Colonic mucosa (tissue), 4 donors: ENCODE results near the gene CLINT1. TPM values are rescaled to one million over a fixed set of nuclear protein-coding genes. Genes with fewer than 3 reads are reported as not detected.

Experiments used
- DNase-seq: peaks from one replicate; pipeline ENCODE4 v3.0.0-alpha.2; 2020
- H3K27ac ChIP-seq: fragments of 200-600 bp; one replicate; pipeline ENCODE4 v1.8.0; 2021
- H3K27me3 ChIP-seq: fragments of 200-600 bp; one replicate; pipeline ENCODE4 v1.8.0; 2021
- H3K36me3 ChIP-seq: fragments of 200-600 bp; one replicate; pipeline ENCODE4 v1.8.0; 2021
- H3K4me1 ChIP-seq: fragments of 200-600 bp; one replicate; pipeline ENCODE4 v1.8.0; 2021; ENCODE audit warnings: mild to moderate bottlenecking
- H3K4me3 ChIP-seq: fragments of 200-600 bp; one replicate; pipeline ENCODE4 v1.8.0; 2021
- H3K9ac ChIP-seq, 2 donors: one replicate each; pipeline ENCODE4 v1.7.0; 2013; ENCODE audit warnings: control low read depth in 2 of 2, low read depth in 2 of 2, low read length in 2 of 2
- H3K9me3 ChIP-seq: fragments of 200-600 bp; one replicate; pipeline ENCODE4 v1.8.0; 2021
- intact Hi-C: fragments of 100-400 bp; cut with DNase I; formaldehyde crosslinking; loops from one replicate; pipeline ENCODE4 v1.14.1; 2022
- total RNA-seq, 2 donors: library from RNA; stranded (reverse); fragmentation: NEBNext Ultra II Directional in 1 of 2; extraction: Animal tissue kit (Norgen Biotek cat#: 25700) in 1 of 2; gene quantifications; one replicate each; pipeline ENCODE4 v1.2.1, GENCODE V29; 2021
- TF ChIP-seq, protein P1 (sequence below): fragments of 200-600 bp; IDR thresholded peaks from one replicate; pipeline ENCODE4 v1.8.0; 2022; ENCODE audit warnings: antibody characterized with exemption, mild to moderate bottlenecking
- donor health status: healthy.
- donor health status: DM: no; HTN: no; CAD: no.
- donor health status: DM: no; HTN: no; CAD: no.

The CLINT1 gene
- total RNA-seq, 2 donors from 2014 or later, result 127 to 183 TPM

DNA sequence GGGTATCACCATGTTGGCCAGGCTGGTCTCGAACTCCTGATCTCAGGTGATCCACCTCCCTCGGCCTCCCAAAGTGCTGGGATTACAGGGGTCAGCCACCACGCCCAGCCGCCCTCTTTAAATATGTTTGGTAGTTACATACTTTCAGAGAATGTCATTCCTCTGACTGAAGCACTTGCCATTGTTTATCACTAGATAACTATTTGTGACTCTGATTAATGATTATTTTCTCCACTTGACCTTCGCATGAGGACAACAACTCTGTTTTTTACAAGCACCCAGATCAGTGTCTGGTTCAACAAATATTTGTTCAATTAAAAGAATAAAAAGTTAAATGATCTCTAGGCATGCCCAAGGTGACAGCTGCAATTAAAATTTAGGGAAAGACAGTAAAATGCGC, 56.2 kb downstream of the CLINT1 start:
- TF ChIP-seq, protein P1, sequence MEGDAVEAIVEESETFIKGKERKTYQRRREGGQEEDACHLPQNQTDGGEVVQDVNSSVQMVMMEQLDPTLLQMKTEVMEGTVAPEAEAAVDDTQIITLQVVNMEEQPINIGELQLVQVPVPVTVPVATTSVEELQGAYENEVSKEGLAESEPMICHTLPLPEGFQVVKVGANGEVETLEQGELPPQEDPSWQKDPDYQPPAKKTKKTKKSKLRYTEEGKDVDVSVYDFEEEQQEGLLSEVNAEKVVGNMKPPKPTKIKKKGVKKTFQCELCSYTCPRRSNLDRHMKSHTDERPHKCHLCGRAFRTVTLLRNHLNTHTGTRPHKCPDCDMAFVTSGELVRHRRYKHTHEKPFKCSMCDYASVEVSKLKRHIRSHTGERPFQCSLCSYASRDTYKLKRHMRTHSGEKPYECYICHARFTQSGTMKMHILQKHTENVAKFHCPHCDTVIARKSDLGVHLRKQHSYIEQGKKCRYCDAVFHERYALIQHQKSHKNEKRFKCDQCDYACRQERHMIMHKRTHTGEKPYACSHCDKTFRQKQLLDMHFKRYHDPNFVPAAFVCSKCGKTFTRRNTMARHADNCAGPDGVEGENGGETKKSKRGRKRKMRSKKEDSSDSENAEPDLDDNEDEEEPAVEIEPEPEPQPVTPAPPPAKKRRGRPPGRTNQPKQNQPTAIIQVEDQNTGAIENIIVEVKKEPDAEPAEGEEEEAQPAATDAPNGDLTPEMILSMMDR, result no peak
- no peak overlapping the region for H3K4me3 ChIP-seq
- peaks cover 14% of the 10 kb centered on the region for H3K36me3 ChIP-seq
- H3K9ac ChIP-seq, result no peak overlapping the region
- no peak for DNase-seq
- no peak overlapping the region for H3K27ac ChIP-seq
- intact Hi-C loops, result no loop called here
- H3K4me1 ChIP-seq, result no peaks in the 10 kb centered on the region
- H3K9me3 ChIP-seq, result no peaks in the 10 kb centered on the region
- no peaks in the 10 kb centered on the region for H3K27me3 ChIP-seq

DNA sequence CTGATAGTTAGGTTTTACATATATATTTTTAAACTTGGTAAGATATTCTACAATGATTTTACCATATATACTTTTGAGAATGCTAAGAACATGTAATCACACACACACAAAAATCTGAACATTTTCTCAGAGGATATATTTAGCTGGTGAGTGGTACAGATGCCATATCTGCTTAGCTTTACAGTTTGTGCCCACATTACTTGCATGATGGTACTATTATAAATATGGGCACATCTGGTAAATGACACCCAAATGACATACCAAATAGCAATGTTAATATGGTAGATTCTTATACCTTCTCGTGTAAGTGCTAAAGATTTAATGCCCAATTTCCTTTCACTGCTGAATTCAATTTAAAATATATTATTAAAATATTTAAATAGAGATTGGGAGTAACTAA, 58.8 kb downstream of the CLINT1 start:
- no peak overlapping the region for H3K9ac ChIP-seq

DNA sequence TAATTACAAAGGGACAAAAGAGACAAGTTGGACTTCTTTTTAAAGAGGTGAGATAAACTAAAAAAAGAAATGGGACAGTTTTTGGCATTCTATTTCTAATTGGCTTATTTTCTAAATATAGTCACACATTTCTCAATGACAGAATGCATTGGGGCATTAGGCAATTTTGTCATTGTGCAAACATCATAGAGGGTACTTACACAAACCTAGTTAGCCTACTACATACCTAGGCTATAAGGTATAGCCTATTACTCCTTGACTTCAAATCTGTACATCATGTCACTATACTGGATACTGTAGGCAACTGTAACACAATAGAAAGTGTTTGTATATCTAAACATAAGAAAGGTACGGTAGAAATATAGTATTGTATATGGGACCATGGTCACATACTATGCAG, 59.4 kb downstream of the CLINT1 start:
- intact Hi-C loops, result no loop called here
- Histone ChIP-seq H3K36me3 (peaks cover 15% of the 10 kb centered on the region), H3K9me3 (no peaks in the 10 kb centered on the region), H3K27me3 (no peaks in the 10 kb centered on the region), H3K4me3 (no peak overlapping the region), H3K27ac (no peak overlapping the region), H3K9ac (no peak overlapping the region), H3K4me1 (no peaks in the 10 kb centered on the region)
- TF ChIP-seq, protein P1, result no peak
- no peak for DNase-seq

More for the DNA sequence above, 58.8 kb downstream of the CLINT1 start:
- no peak for DNase-seq
- H3K4me3 ChIP-seq, result no peak overlapping the region
- TF ChIP-seq, protein P1, result no peak
- H3K27ac ChIP-seq, result no peak overlapping the region
- no peaks in the 10 kb centered on the region for H3K9me3 ChIP-seq
- no peaks in the 10 kb centered on the region for H3K27me3 ChIP-seq
- intact Hi-C loops, result no loop called here
- H3K4me1 ChIP-seq, result no peaks in the 10 kb centered on the region
- H3K36me3 ChIP-seq, result peaks cover 15% of the 10 kb centered on the region

DNA sequence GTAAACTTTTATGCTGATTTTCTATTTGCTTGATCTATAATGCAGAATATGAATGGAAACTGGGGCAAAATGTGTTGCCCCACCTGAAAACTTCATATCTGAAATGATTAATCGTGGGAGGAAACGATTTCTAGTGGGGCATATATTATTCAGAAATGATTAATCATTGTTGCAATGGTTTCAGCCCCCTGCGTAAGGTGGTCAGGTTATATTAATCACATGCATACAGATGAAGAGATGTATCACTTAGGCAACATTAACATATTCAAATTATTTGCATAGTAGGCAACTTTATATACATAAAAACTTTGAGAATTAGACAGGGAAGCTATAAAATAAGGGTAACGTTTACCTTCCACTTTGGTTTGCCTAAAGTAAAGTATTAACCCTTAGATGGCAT, 65.6 kb downstream of the CLINT1 start:
- H3K27ac ChIP-seq, result no peak overlapping the region
- H3K4me3 ChIP-seq, result no peak overlapping the region
- peaks cover 4% of the 10 kb centered on the region for H3K36me3 ChIP-seq
- no peak overlapping the region for H3K9ac ChIP-seq
- no peaks in the 10 kb centered on the region for H3K4me1 ChIP-seq
- intact Hi-C loops, result no loop called here
- no peak for DNase-seq
- no peaks in the 10 kb centered on the region for H3K27me3 ChIP-seq
- H3K9me3 ChIP-seq, result no peaks in the 10 kb centered on the region
- TF ChIP-seq, protein P1, result no peak

DNA sequence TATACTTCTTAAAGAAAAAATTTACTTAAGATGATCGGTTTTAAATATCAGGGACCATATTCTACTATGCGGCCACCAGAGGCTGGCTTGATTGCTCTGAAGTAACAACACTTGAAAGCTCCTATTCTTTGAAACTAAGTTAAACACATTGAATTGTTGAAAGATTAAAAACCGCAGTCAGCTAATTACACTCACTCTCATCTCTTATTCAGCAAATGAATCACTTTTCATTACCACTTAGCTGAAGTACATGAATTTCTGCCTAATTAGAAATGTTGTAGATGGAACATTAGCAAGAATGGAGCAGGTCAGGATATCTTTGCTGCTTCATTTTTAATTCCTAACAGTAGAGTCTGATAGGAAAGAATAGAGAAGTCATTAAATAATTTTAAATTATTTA, 73.1 kb downstream of the CLINT1 start:
- Histone ChIP-seq H3K9me3 (no peaks in the 10 kb centered on the region), H3K4me3 (no peak overlapping the region), H3K4me1 (no peaks in the 10 kb centered on the region), H3K27me3 (no peaks in the 10 kb centered on the region), H3K9ac (no peak overlapping the region), H3K36me3 (no peaks in the 10 kb centered on the region), H3K27ac (no peak overlapping the region)
- no peak for DNase-seq
- TF ChIP-seq, protein P1, result no peak
- intact Hi-C loops, result no loop called here

DNA sequence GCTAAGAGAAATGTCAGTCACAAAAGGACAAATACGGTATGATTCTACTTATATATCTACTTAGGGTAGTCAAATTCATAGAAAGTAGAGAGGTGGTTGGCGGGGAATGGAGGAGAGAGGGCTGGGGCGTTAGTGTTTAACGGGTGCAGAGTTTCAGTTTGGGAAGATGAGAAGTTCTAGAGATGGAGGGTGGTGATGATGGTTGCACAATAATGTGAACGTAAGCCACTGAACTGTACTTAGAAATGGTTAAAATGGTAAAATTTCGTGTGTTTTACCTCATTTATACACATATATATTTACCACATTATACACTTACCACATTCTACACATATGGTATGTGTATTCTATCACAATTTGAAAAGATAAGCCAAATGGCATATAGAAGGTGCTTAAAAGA, 79.7 kb downstream of the CLINT1 start:
- Histone ChIP-seq H3K9me3 (no peaks in the 10 kb centered on the region), H3K27me3 (no peaks in the 10 kb centered on the region), H3K9ac (no peak overlapping the region), H3K36me3 (no peaks in the 10 kb centered on the region), H3K4me3 (no peak overlapping the region), H3K4me1 (no peaks in the 10 kb centered on the region), H3K27ac (no peak overlapping the region)
- intact Hi-C loops, result no loop called here
- DNase-seq, result no peak
- TF ChIP-seq, protein P1, result no peak
